HEK293 (cell line): ENCODE results near the gene ZNHIT1.

Experiments
- CTCF ChIA-PET: fragments of 350-600 bp; formaldehyde crosslinking; extraction: SDS; loops from one replicate; lab custom pipeline; 2021; ENCODE audit warnings: antibody characterized with exemption; lab: Yijun Ruan, JAX
- POLR2A ChIA-PET: fragments of 300-600 bp; formaldehyde crosslinking; extraction: SDS; loops from one replicate; lab custom pipeline; 2020; ENCODE audit warnings: antibody characterized with exemption, inconsistent platforms; lab: Yijun Ruan, JAX
- H3K27ac ChIP-seq: fragments of 200-500 bp; sonication (Bioruptor generic); 2 replicates; pipeline ENCODE4 v1.5.1; 2014; ENCODE audit warnings: low read depth, low read length, control low read depth, inconsistent platforms; ENCODE audit errors: extremely low read depth
- H3K36me3 ChIP-seq, 2 experiments: fragments of 200-500 bp in 1 of 2; sonication (Bioruptor generic) in 1 of 2; 1 replicate in 1 of 2; 2 replicates in 1 of 2; pipeline ENCODE4 v1.5.1; 2014 to 2017; ENCODE audit warnings: inconsistent platforms in 2 of 2, low read length in 2 of 2; ENCODE audit not compliant: control insufficient read depth in 2 of 2, insufficient read depth in 1 of 2
- H3K4me1 ChIP-seq: fragments of 200-500 bp; sonication (Bioruptor generic); 2 replicates; pipeline ENCODE4 v1.5.1; 2014; ENCODE audit warnings: mild to moderate bottlenecking, low read length, inconsistent platforms; ENCODE audit not compliant: control insufficient read depth, insufficient read depth
- H3K4me3 ChIP-seq: 2 replicates; pipeline ENCODE4 v1.5.1; 2011; ENCODE audit warnings: low read depth, mild to moderate bottlenecking, control low read depth, low read length, moderate library complexity
- H3K9me3 ChIP-seq: fragments of 200-500 bp; sonication (Bioruptor generic); 2 replicates; pipeline ENCODE4 v1.5.1; 2014; ENCODE audit warnings: low read depth, low read length, inconsistent platforms; ENCODE audit not compliant: control insufficient read depth, insufficient read depth
- BCL11B ChIP-seq: fragments of 450-650 bp; formaldehyde crosslinking; IDR thresholded peaks from 2 replicates; pipeline ENCODE4 v1.5.1; 2016; ENCODE audit warnings: low read depth, missing biosample characterization, missing genetic modification characterization
- ELK4 ChIP-seq: IDR thresholded peaks from 2 replicates; pipeline ENCODE4 v1.6.1; 2011; ENCODE audit warnings: mild to moderate bottlenecking, low read depth, low read length, borderline replicate concordance
- KLF16 ChIP-seq: fragments of 450-650 bp; formaldehyde crosslinking; IDR thresholded peaks from 2 replicates; pipeline ENCODE4 v1.5.1; 2017; ENCODE audit warnings: missing biosample characterization, missing genetic modification characterization
- PRDM4 ChIP-seq: fragments of 450-650 bp; formaldehyde crosslinking; IDR thresholded peaks from 2 replicates; pipeline ENCODE4 v1.5.1; 2017; ENCODE audit warnings: missing biosample characterization, missing genetic modification characterization
- YY1 ChIP-seq: fragments of 450-650 bp; formaldehyde crosslinking; IDR thresholded peaks from 2 replicates; pipeline ENCODE4 v1.5.1; 2018; ENCODE audit warnings: missing biosample characterization, missing genetic modification characterization
- ZFP69B ChIP-seq: fragments of 450-650 bp; formaldehyde crosslinking; IDR thresholded peaks from 2 replicates; pipeline ENCODE4 v1.5.1; 2016; ENCODE audit warnings: missing biosample characterization, missing genetic modification characterization
- ZNF239 ChIP-seq: fragments of 450-650 bp; formaldehyde crosslinking; IDR thresholded peaks from 2 replicates; pipeline ENCODE4 v1.5.1; 2016; ENCODE audit warnings: missing biosample characterization, missing genetic modification characterization
- ZNF311 ChIP-seq: fragments of 450-650 bp; formaldehyde crosslinking; IDR thresholded peaks from 2 replicates; pipeline ENCODE4 v1.5.1; 2017; ENCODE audit warnings: missing biosample characterization, missing genetic modification characterization, borderline replicate concordance
- ZNF48 ChIP-seq: fragments of 450-650 bp; formaldehyde crosslinking; IDR thresholded peaks from 2 replicates; pipeline ENCODE4 v1.5.1; 2016; ENCODE audit warnings: missing biosample characterization, missing genetic modification characterization
- ZNF548 ChIP-seq: fragments of 450-650 bp; formaldehyde crosslinking; IDR thresholded peaks from 2 replicates; pipeline ENCODE4 v1.5.1; 2016; ENCODE audit warnings: missing biosample characterization, missing genetic modification characterization
- ZNF610 ChIP-seq: fragments of 450-650 bp; formaldehyde crosslinking; IDR thresholded peaks from 2 replicates; pipeline ENCODE4 v1.5.1; 2016; ENCODE audit warnings: missing biosample characterization, missing genetic modification characterization, borderline replicate concordance
- ZNF621 ChIP-seq: fragments of 450-650 bp; formaldehyde crosslinking; IDR thresholded peaks from 2 replicates; pipeline ENCODE4 v1.5.1; 2017; ENCODE audit warnings: missing biosample characterization, missing genetic modification characterization
- ZNF660 ChIP-seq: fragments of 450-650 bp; IDR thresholded peaks from 2 replicates; pipeline ENCODE4 v1.5.1; 2018; ENCODE audit warnings: missing biosample characterization, mild to moderate bottlenecking, missing genetic modification characterization
- ZNF677 ChIP-seq: fragments of 450-650 bp; IDR thresholded peaks from 2 replicates; pipeline ENCODE4 v1.5.0; 2018; ENCODE audit warnings: missing biosample characterization, mild to moderate bottlenecking, missing genetic modification characterization, moderate library complexity
- ZNF747 ChIP-seq: fragments of 450-650 bp; formaldehyde crosslinking; IDR thresholded peaks from 2 replicates; pipeline ENCODE4 v1.5.1; 2016; ENCODE audit warnings: missing biosample characterization, missing genetic modification characterization
- ZNF768 ChIP-seq: fragments of 450-650 bp; formaldehyde crosslinking; IDR thresholded peaks from 2 replicates; pipeline ENCODE4 v1.5.1; 2018; ENCODE audit warnings: missing biosample characterization, mild to moderate bottlenecking, missing genetic modification characterization
- ZNF837 ChIP-seq: fragments of 450-650 bp; formaldehyde crosslinking; IDR thresholded peaks from 2 replicates; pipeline ENCODE4 v1.5.1; 2016; ENCODE audit warnings: missing biosample characterization, missing genetic modification characterization
- TF ChIP-seq, protein P1 (sequence below): fragments of 450-650 bp; formaldehyde crosslinking; IDR thresholded peaks from 2 replicates; pipeline ENCODE4 v1.5.1; 2016; ENCODE audit warnings: missing biosample characterization, missing genetic modification characterization
- TF ChIP-seq, protein P2 (sequence below): fragments of 450-650 bp; formaldehyde crosslinking; IDR thresholded peaks from 2 replicates; pipeline ENCODE4 v1.5.1; 2016; ENCODE audit warnings: missing biosample characterization, missing genetic modification characterization
- TF ChIP-seq, protein P3 (sequence below): fragments of 450-650 bp; formaldehyde crosslinking; IDR thresholded peaks from 2 replicates; pipeline ENCODE4 v1.5.1; 2016; ENCODE audit warnings: missing biosample characterization, missing genetic modification characterization, borderline replicate concordance

The ZNHIT1 gene

DNA sequence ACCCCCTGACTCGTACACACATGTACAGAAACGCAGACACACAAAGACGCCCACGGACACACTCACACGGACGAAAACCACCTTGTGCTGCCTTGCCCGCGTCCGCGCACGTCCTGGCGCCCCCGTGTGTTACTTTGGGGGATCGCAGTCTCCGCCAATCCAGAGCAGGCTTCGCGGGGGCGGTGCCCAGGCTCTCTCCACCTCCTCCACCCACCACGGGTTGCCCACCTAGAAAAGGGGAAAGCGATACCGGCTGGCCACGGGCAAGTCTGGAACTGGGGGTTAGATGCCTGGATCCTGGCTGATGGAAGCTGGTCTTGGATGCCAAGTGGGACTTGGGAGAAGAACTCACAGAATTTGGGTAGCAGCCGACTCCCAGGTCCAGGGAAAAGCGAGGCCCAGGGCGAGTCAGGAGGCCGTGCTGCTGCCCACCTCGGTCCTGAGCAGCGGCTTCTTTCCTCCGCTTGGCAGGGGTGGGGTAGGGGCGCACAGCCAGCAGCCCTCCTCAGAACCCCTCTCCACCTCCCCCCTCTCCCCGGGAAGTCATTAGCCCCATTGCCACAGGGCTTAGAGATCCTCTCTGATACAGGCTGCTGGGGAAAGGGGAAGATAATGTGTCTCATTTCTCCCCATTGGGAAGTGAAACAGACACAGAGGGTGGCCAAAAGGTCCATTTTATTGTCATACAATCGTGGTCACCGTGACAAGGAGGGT, 48.0 kb upstream of the ZNHIT1 start:
- H3K4me3 ChIP-seq, result no peak overlapping the region
- CTCF ChIA-PET, result interaction anchor here (0.6 to 2.7 kb wide), 12 partner anchors 7 to 996 kb away, joined by 3 to 40 read pairs (median 4); no protein-coding TSS in a partner anchor
- TF ChIP-seq ZNF768 (tag by site-specific recombination), result no peak
- TF ChIP-seq, protein P1, sequence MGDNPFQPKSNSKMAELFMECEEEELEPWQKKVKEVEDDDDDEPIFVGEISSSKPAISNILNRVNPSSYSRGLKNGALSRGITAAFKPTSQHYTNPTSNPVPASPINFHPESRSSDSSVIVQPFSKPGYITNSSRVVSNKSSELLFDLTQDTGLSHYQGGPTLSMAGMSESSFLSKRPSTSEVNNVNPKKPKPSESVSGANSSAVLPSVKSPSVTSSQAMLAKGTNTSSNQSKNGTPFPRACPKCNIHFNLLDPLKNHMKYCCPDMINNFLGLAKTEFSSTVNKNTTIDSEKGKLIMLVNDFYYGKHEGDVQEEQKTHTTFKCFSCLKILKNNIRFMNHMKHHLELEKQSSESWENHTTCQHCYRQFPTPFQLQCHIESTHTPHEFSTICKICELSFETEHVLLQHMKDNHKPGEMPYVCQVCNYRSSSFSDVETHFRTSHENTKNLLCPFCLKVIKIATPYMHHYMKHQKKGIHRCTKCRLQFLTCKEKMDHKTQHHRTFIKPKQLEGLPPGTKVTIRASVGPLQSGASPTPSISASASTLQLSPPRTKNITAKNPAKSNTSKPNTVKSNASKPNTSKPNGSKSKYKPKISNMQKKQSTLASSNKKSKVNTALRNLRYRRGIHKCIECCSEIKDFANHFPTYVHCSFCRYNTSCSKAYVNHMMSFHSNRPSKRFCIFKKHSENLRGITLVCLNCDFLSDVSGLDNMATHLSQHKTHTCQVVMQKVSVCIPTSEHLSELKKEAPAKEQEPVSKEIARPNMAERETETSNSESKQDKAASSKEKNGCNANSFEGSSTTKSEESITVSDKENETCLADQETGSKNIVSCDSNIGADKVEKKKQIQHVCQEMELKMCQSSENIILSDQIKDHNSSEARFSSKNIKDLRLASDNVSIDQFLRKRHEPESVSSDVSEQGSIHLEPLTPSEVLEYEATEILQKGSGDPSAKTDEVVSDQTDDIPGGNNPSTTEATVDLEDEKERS (tag by site-specific recombination), result no peak
- no peak for TF ChIP-seq ZNF747
- no peak for TF ChIP-seq BCL11B
- TF ChIP-seq ZNF311, result no peak
- TF ChIP-seq, protein P2, sequence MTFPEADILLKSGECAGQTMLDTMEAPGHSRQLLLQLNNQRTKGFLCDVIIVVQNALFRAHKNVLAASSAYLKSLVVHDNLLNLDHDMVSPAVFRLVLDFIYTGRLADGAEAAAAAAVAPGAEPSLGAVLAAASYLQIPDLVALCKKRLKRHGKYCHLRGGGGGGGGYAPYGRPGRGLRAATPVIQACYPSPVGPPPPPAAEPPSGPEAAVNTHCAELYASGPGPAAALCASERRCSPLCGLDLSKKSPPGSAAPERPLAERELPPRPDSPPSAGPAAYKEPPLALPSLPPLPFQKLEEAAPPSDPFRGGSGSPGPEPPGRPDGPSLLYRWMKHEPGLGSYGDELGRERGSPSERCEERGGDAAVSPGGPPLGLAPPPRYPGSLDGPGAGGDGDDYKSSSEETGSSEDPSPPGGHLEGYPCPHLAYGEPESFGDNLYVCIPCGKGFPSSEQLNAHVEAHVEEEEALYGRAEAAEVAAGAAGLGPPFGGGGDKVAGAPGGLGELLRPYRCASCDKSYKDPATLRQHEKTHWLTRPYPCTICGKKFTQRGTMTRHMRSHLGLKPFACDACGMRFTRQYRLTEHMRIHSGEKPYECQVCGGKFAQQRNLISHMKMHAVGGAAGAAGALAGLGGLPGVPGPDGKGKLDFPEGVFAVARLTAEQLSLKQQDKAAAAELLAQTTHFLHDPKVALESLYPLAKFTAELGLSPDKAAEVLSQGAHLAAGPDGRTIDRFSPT (tag by site-specific recombination), result peak; percentile 84
- TF ChIP-seq YY1 (tag by site-specific recombination), result no peak
- no peak for TF ChIP-seq ELK4
- no peak for TF ChIP-seq ZFP69B
- TF ChIP-seq ZNF548 (tag by site-specific recombination), result no peak
- TF ChIP-seq ZNF660 (tag by site-specific recombination), result 0 out of 2 replicates have a peak, but pooled peaks have one; percentile 32
- TF ChIP-seq ZNF610 (tag by site-specific recombination), result no peak
- no peak for TF ChIP-seq PRDM4
- no peak for TF ChIP-seq ZNF677 (tag by site-specific recombination)
- TF ChIP-seq ZNF48 (tag by site-specific recombination), result no peak
- TF ChIP-seq KLF16 (tag by site-specific recombination), result no peak; the same call in 1 of the 2 replicates
- no peak for TF ChIP-seq ZNF621 (tag by site-specific recombination)
- no peak for TF ChIP-seq ZNF837 (tag by site-specific recombination)
- no peak for TF ChIP-seq ZNF239
- TF ChIP-seq, protein P3, sequence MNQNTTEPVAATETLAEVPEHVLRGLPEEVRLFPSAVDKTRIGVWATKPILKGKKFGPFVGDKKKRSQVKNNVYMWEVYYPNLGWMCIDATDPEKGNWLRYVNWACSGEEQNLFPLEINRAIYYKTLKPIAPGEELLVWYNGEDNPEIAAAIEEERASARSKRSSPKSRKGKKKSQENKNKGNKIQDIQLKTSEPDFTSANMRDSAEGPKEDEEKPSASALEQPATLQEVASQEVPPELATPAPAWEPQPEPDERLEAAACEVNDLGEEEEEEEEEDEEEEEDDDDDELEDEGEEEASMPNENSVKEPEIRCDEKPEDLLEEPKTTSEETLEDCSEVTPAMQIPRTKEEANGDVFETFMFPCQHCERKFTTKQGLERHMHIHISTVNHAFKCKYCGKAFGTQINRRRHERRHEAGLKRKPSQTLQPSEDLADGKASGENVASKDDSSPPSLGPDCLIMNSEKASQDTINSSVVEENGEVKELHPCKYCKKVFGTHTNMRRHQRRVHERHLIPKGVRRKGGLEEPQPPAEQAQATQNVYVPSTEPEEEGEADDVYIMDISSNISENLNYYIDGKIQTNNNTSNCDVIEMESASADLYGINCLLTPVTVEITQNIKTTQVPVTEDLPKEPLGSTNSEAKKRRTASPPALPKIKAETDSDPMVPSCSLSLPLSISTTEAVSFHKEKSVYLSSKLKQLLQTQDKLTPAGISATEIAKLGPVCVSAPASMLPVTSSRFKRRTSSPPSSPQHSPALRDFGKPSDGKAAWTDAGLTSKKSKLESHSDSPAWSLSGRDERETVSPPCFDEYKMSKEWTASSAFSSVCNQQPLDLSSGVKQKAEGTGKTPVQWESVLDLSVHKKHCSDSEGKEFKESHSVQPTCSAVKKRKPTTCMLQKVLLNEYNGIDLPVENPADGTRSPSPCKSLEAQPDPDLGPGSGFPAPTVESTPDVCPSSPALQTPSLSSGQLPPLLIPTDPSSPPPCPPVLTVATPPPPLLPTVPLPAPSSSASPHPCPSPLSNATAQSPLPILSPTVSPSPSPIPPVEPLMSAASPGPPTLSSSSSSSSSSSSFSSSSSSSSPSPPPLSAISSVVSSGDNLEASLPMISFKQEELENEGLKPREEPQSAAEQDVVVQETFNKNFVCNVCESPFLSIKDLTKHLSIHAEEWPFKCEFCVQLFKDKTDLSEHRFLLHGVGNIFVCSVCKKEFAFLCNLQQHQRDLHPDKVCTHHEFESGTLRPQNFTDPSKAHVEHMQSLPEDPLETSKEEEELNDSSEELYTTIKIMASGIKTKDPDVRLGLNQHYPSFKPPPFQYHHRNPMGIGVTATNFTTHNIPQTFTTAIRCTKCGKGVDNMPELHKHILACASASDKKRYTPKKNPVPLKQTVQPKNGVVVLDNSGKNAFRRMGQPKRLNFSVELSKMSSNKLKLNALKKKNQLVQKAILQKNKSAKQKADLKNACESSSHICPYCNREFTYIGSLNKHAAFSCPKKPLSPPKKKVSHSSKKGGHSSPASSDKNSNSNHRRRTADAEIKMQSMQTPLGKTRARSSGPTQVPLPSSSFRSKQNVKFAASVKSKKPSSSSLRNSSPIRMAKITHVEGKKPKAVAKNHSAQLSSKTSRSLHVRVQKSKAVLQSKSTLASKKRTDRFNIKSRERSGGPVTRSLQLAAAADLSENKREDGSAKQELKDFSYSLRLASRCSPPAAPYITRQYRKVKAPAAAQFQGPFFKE (tag by site-specific recombination), result no peak

More for the DNA sequence above, 48.0 kb upstream of the ZNHIT1 start:
- Histone ChIP-seq H3K36me3 (no peaks in the 10 kb centered on the region), H3K9me3 (no peaks in the 10 kb centered on the region), H3K27ac (no peak overlapping the region), H3K4me1 (peaks cover 17% of the 10 kb centered on the region)
- POLR2A ChIA-PET, result no interaction called here
